Spinal cord (tissue), 10 donors: ENCODE results near the gene TET3. TPM values are rescaled to one million over a fixed set of nuclear protein-coding genes. Genes with fewer than 3 reads are reported as not detected.

Source experiments
- DNase-seq, 6 donors: peaks; one replicate each; pipeline versions ENCODE4 v3.0.0 to v3.0.0-alpha.2; 2013 to 2015; ENCODE audit warnings: low spot score in 6 of 6, low read depth in 4 of 6
- H3K27ac ChIP-seq: one replicate; pipeline ENCODE4 v1.5.1; 2013; ENCODE audit warnings: low read depth, low read length, control low read depth
- H3K27me3 ChIP-seq: one replicate; pipeline ENCODE4 v1.6.1; 2013; ENCODE audit warnings: low read length; ENCODE audit not compliant: control insufficient read depth, insufficient read depth
- H3K36me3 ChIP-seq: one replicate; pipeline ENCODE4 v1.6.1; 2013; ENCODE audit warnings: low read length; ENCODE audit not compliant: control insufficient read depth, insufficient read depth
- H3K4me1 ChIP-seq: one replicate; pipeline ENCODE4 v1.6.1; 2013; ENCODE audit warnings: low read length; ENCODE audit not compliant: control insufficient read depth, insufficient read depth
- H3K4me3 ChIP-seq: one replicate; pipeline ENCODE4 v1.5.1; 2013; ENCODE audit warnings: low read depth, low read length, control low read depth
- H3K9me3 ChIP-seq: one replicate; pipeline ENCODE4 v1.6.1; 2013; ENCODE audit warnings: low read length; ENCODE audit not compliant: control insufficient read depth, insufficient read depth
- WGBS: methylation state at CpG from one replicate; pipeline ENCODE4 v1.1.5; 2013; ENCODE audit warnings: missing lambda C conversion rate; ENCODE audit not compliant: insufficient coverage; 5-methylcytosine and 5-hydroxymethylcytosine counted together
- polyA plus RNA-seq, 2 donors: library from polyadenylated mRNA; unstranded; fragments of 120-200 nt; gene quantifications; one replicate each; pipeline ENCODE4 v1.2.1, GENCODE V29; 2013; ENCODE audit not compliant: insufficient read length in 2 of 2
- total RNA-seq, 2 donors: library from RNA; depleted of rRNA in 1 of 2; stranded (reverse); fragments of 120-200 nt in 1 of 2; fragments of >200 nt in 1 of 2; gene quantifications; one replicate each; pipeline versions ENCODE4 v1.2.3 to v1.2.4, GENCODE V29; 2013 to 2014
- donor health status: healthy.

The TET3 gene
- total and polyA plus RNA-seq, 4 donors = 12.5 to 19.2 (median 14.5) TPM

DNA sequence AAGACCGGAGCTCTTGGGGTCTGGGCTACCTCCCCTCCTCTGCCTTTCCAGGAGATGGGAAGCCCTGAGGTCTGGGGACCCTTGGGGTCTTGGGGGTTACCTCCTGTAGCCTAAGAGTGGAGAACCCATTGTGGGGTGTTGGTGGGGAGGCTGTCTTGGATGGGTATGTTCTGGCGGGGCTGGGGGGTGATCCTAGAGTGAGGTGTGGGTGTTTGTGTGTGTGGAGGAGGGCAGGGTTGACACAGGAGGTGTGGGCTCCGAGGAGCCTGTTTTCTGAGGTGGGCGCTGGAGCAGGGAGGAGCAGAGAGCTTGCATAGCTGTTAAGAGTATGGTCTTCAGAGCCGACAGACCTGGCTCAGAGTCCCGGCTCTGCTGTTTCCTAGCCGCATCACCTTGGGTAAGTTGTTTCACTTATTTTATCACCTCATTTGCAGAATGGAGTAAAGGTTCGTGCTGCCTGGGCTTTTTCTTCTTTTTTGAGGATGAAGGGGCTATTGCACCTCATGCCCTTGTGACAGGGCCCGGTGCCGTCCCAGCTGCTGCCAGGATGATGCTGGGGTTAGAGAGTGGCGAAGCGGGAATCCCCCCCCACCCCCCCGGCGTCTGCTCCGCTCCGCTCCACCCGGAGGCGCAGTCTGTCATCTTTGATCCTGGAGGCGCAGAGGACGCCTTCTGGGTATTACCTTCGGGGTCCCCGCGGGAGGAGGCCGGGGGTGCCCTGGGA lies 17.2 kb downstream of the TET3 start:
- DNase-seq = no peak
- Histone ChIP-seq H3K9me3 (no peaks in the 10 kb centered on the region), H3K4me1 (peaks cover 85% of the 10 kb centered on the region), H3K4me3 (peak overlapping the region; percentile 31), H3K27ac (no peak overlapping the region), H3K27me3 (no peaks in the 10 kb centered on the region), H3K36me3 (peaks cover 2% of the 10 kb centered on the region)
- WGBS = 20% methylated on average over 16 of the region's 24 CpGs

DNA sequence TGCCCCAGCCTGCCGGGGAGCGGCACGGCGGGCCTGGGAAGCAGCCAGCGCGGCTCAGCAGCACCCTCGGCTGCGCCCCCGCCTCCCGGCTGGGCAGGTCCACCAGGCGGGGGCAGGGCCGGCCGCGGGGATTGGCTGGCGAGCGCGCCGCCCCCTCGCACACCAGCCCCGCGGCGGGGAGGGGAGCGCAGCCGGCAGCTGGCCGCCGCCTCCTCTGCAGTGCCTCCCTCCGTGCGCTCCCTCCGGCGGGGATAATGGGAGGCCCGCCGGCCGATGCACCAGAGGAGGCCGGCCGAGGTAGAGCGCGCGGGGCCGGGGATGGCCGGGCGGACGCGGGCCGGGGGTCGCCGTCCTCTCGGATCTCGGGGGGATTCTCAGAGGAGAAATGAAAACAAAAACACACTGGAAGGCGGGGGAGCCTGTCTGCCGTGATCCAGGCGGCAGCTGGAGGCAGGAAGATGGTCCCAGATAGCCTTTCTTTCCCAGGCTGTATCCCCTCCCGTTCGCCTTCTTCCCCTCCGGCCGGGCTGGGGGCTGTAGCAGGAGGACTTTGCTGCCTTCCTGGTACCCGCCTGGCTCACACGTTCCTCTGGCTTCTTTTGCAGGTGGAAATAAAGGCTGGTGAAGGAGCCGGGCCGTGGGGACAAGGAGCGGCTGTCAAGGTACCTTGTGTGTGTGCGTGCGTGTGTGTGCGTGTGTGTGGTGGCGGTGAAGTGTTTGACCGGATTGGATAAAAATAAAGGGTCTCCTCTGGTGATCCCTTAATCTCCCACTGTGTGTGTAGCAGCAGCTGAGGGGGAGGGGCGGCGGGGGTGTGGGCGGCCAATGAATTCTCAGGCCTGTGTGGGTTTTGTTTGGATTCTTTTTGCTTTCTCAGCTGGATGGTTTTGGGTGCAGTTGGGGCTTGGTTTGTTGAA lies 18.1 kb downstream of the TET3 start:
- Histone ChIP-seq H3K4me1 (peaks cover 88% of the 10 kb centered on the region), H3K9me3 (no peaks in the 10 kb centered on the region), H3K4me3 (peak overlapping the region; percentile 73), H3K27ac (peak overlapping the region; percentile 92), H3K27me3 (no peaks in the 10 kb centered on the region), H3K36me3 (peaks cover 2% of the 10 kb centered on the region)
- under 1% methylated on average over 58 of the region's 68 CpGs for WGBS
- DNase-seq = peak in 5 of 6 donors; percentile 69 to 95 (median 81)

DNA sequence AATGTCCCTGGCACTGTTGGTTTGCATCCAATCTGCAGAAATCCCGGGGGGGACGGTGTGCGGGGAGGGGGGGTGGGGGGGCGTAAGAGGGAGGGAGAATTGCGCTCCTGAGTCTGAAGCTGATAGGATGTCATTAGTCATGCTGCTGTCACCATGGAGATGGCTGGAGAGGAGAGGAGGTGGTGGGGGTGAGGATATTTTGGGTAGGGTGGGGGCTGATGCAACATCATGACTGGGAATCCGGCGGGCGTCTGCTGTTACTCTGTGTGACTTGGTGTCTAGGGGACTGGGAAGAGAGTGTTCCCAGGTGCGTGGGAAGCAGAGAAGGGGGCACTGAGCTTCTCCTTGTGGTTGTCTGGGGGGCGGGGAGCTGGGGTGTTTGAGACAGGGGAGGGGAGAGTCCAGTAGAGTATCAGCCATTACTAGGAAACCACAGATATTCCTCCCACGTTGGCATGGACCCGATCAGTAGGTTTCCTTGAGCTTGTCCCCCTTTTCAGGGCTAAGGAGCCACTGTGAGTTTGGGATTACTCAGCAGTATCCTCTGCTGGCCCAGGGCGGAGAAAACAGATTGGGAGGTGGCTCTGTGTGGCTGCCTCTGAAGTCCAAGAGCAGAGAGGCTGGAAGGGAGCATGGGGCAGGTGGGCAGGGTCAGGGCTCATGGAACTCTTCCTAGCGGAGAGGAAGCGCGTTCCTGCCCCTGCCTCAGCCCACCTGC lies 18.9 kb downstream of the TET3 start:
- peaks cover 83% of the 10 kb centered on the region for H3K4me1 ChIP-seq
- no peaks in the 10 kb centered on the region for H3K27me3 ChIP-seq
- peaks cover 2% of the 10 kb centered on the region for H3K36me3 ChIP-seq
- peak overlapping the region; percentile 92 for H3K27ac ChIP-seq
- 5% methylated on average over 7 of the region's 16 CpGs for WGBS
- H3K9me3 ChIP-seq = no peaks in the 10 kb centered on the region
- H3K4me3 ChIP-seq = peak overlapping the region; percentile 73
- no peak for DNase-seq

DNA sequence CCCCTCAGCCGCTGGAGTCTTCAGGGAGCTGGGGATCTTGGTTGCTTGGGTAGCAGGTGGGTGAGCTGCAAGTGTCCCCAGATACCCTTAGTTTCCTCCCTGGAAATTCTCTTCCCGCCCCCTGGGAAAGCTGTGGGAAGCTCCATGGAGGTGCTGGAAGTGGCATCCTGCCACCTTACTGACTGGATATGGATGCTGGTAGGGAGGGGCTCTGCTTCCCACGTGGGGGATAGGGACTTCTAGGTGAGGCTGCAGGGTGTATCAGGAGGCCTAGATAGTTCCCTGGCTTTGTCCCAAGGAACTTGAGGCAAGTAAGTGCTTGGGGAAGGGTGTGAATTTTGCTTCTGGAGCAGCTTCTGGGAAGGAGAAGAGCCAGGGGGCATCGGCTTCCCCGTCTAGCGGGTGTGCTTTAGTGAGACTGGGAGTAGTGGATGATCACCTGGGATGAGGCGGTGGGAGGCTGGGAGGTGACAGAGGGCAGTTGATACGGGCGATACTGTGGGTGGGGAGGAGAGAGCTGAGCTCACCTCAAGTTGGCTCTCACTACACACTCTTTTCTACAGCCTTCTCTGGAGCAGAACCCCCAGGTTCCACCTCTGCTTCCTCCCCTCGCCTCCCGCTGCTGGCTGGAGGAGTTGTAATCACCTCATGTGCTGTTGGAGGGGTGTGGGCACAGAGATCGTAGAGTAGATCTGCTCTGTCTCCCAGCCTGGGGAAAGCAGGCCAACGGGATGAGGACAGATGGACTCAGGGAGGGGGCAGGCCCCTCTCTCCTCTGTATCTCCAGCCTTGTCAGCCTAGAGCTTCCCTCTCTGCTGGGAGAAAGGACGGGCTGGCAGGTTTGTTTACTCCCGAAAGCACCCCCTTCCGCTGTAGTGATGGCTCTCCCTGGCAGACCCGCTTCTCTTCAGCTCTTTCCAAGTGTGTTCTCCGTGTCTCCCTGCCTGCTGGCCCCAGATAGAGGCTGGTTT lies 19.8 kb downstream of the TET3 start:
- H3K4me1 ChIP-seq = peaks cover 84% of the 10 kb centered on the region
- DNase-seq = no peak
- WGBS = 64% methylated on average over 11 of the region's 18 CpGs
- H3K9me3 ChIP-seq = no peaks in the 10 kb centered on the region
- H3K4me3 ChIP-seq = peak overlapping the region; percentile 73
- H3K27me3 ChIP-seq = no peaks in the 10 kb centered on the region
- H3K36me3 ChIP-seq = peaks cover 7% of the 10 kb centered on the region
- peak overlapping the region; percentile 33 for H3K27ac ChIP-seq

DNA sequence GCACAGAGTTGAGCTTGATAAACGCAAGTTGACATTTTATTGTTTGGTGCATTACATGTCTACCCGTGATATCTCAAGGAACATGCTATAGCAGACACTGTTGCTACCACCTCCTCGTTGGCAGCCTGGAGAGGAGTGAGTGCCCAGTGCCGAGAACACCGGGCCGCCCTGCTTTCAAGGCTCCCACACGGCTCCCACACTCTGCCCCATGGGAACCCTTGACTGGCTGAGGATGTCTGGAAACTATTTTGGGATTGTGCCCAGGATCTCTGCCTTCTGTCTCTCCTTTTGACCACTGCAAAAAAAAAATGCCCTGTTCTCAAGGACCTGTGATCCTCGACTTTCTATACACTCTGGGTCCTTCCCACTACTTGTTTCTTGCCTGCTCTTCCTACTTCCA lies 21.1 kb downstream of the TET3 start:
- Histone ChIP-seq H3K36me3 (peaks cover 14% of the 10 kb centered on the region), H3K4me1 (peaks cover 80% of the 10 kb centered on the region), H3K27me3 (no peaks in the 10 kb centered on the region), H3K4me3 (no peak overlapping the region), H3K9me3 (no peaks in the 10 kb centered on the region), H3K27ac (no peak overlapping the region)
- no peak for DNase-seq
- 100% methylated on average over 2 of the region's 8 CpGs for WGBS

- H3K9me3 ChIP-seq = no peaks in the 10 kb centered on the region
- H3K36me3 ChIP-seq = peaks cover 14% of the 10 kb centered on the region
- peaks cover 75% of the 10 kb centered on the region for H3K4me1 ChIP-seq
- DNase-seq = peak in 2 of 6 donors; percentile 75 to 83
- H3K27ac ChIP-seq = no peak overlapping the region
- H3K27me3 ChIP-seq = no peaks in the 10 kb centered on the region
- no peak overlapping the region for H3K4me3 ChIP-seq
- WGBS = 0% methylated on average over 2 of the region's 7 CpGs
Measured at GRCh38 chr2:74006459-74006858, 21.7 kb downstream of the TET3 start.

GRCh38 chr2:74007121-74007520 lies 22.4 kb downstream of the TET3 start:
- DNase-seq = no peak
- Histone ChIP-seq H3K27me3 (no peaks in the 10 kb centered on the region), H3K4me1 (peaks cover 69% of the 10 kb centered on the region), H3K27ac (no peak overlapping the region), H3K4me3 (no peak overlapping the region), H3K36me3 (peaks cover 14% of the 10 kb centered on the region), H3K9me3 (no peaks in the 10 kb centered on the region)
- WGBS = 37% methylated on average over 3 of the region's 4 CpGs

- no peak overlapping the region for H3K4me3 ChIP-seq
- H3K27me3 ChIP-seq = no peaks in the 10 kb centered on the region
- no peaks in the 10 kb centered on the region for H3K9me3 ChIP-seq
- no peak overlapping the region for H3K27ac ChIP-seq
- DNase-seq = no peak
- H3K4me1 ChIP-seq = peaks cover 66% of the 10 kb centered on the region
- peaks cover 14% of the 10 kb centered on the region for H3K36me3 ChIP-seq
- 63% methylated on average over 4 of the region's 5 CpGs for WGBS
Measured at GRCh38 chr2:74007711-74008110, 23.0 kb downstream of the TET3 start.
